SH-SY5Y (cell line): ENCODE data around the gene CD300LF.

Experiments used
- GATA2 ChIP-seq: IDR thresholded peaks from 2 replicates; pipeline ENCODE4 v1.6.1; 2011; ENCODE audit warnings: mild to moderate bottlenecking, low read depth, low read length
- GATA3 ChIP-seq: IDR thresholded peaks from 2 replicates; pipeline ENCODE4 v1.6.1; 2011; ENCODE audit warnings: low read depth, mild to moderate bottlenecking, low read length, moderate library complexity

DNA sequence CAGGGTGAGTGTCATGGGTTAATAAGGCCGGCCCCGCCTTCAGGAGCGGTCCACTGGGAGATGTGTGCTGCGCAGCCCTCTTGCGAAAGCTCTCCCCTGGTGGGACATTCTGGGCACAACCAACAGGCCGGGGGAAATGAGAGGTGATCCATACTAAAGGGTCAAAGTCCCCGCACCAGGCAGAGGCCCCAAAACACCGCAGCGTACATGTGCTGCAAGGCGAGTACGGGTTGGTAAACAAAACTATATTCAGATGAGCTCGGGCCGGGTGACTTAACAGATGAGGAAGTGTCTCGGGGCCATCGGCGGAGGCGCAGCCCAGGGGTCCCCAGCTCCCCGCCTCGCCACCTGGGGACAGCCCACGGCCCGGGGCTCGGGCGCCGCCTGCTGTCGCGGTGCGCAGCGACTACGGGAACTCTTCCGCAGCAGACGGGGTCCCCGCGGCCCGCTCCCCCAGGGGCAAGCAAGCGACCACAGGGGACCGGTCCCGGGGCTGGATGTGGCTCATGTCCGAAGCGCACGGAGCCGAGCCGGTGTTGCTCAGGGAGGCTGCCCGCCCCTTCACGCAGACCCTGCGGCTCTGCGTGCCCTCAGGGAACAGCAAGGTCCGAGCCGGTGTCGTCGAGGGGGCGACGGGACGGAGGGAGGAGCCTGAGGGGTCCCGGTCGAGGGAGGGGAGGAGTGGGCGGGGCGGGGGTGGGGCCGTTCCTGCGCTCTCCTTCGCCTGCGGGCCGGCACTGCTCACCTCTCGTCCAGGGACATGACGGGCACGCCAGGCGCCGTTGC lies 24.0 kb upstream of the CD300LF start, which contains the start of gene RAB37:
- TF ChIP-seq GATA3, result no peak
- TF ChIP-seq GATA2, result no peak
